Adrenal gland (tissue), 5 donors: ENCODE data around the gene ALG12.

Source experiments
- CTCF ChIP-seq, 6 experiments: fragments of 450-650 bp in 4 of 6; fragments of 200-600 bp in 2 of 6; sonication (generic) in 1 of 6; IDR thresholded peaks; 1 replicate in 5 of 6; 2 replicates in 1 of 6; pipeline versions ENCODE4 v1.5.1 to v1.8.0; 2016 to 2021; ENCODE audit warnings: antibody characterized with exemption in 6 of 6, mild to moderate bottlenecking in 2 of 6, moderate library complexity in 1 of 6
- POLR2A ChIP-seq, 2 donors: fragments of 450-650 bp; IDR thresholded peaks; one replicate each; pipeline ENCODE4 v1.6.1; 2017; ENCODE audit warnings: antibody characterized with exemption in 2 of 2, mild to moderate bottlenecking in 2 of 2, moderate library complexity in 1 of 2
- donor health status: DM: no; HTN: no; CAD: no.

- TF ChIP-seq CTCF (IDR thresholded peaks at IDR 0.05) (no peak), POLR2A (IDR thresholded peaks at IDR 0.05) (no peak)
These were observed 40.9 kb upstream of the ALG12 start for GRCh38 chr22:49958931-49959781.
